AG04450 (cell line): ENCODE results near the gene RCBTB2. TPM values are rescaled to one million over a fixed set of nuclear protein-coding genes. Genes with fewer than 3 reads are reported as not detected.

Experiments
- CTCF ChIA-PET: fragments of 300-600, 350-600 bp; formaldehyde crosslinking; extraction: SDS; loops from one replicate; lab custom pipeline; 2022; ENCODE audit warnings: antibody characterized with exemption, inconsistent platforms; lab: Charles Lee
- POLR2A ChIA-PET: fragments of 350-600 bp; formaldehyde crosslinking; extraction: SDS; loops from one replicate; lab custom pipeline; 2021; ENCODE audit warnings: antibody characterized with exemption, inconsistent platforms; lab: Yijun Ruan, JAX
- DNase-seq: peaks from one replicate; pipeline ENCODE4 v3.0.0-alpha.2; 2011; ENCODE audit warnings: low read depth, low spot score
- H3K27ac ChIP-seq: one replicate; pipeline ENCODE4 v1.5.1; 2012; ENCODE audit warnings: low read depth, low read length, control low read depth
- H3K27me3 ChIP-seq: one replicate; pipeline ENCODE4 v1.6.0; 2012; ENCODE audit warnings: low read length; ENCODE audit not compliant: control insufficient read depth, insufficient read depth
- H3K4me3 ChIP-seq: 2 replicates; pipeline ENCODE4 v1.5.1; 2011; ENCODE audit warnings: mild to moderate bottlenecking, low read depth, low read length, control low read depth
- H3K9me3 ChIP-seq: 2 replicates; pipeline ENCODE4 v1.5.1; 2012; ENCODE audit warnings: low read length; ENCODE audit not compliant: control insufficient read depth, insufficient read depth
- polyA plus RNA-seq: library from polyadenylated mRNA; depleted of rRNA; stranded (reverse); fragments of >200 nt; gene quantifications from 2 replicates; pipeline ENCODE4 v1.2.3, GENCODE V29; 2011
- TF ChIP-seq, protein P1 (sequence below): IDR thresholded peaks from 2 replicates; pipeline ENCODE4 v1.5.1; 2011; ENCODE audit warnings: low read depth, low read length, control low read depth, inconsistent platforms

Gene RCBTB2
- polyA plus RNA-seq, 1 experiment: 10.9 TPM

DNA sequence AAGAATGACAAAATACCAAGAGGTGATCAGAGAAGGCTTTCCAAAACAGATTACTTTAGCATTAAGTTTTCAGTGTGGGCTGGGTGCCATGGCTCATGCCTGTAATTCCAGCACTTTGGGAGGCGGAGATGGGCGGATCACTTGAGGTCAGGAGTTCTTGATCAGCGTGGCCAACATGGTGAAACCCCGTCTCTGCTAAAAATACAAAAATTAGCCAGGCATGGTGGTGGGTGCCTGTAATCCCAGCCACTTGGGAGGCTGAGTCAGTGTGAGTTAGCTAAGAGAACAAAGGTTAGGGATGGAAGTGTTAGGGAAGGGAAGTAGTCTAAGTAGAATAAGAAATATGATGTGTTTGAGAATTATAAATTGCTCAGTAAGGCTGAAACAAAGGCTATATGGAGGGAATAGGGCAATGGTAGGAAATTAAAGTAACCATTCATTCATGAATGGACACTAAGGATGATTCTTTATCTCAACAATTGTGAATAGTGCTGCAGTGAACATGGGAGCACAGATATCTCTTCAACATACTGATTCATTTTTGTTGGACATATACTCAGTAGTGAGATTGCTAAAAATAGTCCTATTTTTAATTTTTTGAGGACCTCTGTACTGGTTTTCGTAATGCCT lies 3.9 kb upstream of the RCBTB2 start:
- POLR2A ChIA-PET: no interaction called here
- Histone ChIP-seq H3K4me3 (no peak overlapping the region), H3K27ac (no peak overlapping the region), H3K27me3 (no peaks in the 10 kb centered on the region), H3K9me3 (no peaks in the 10 kb centered on the region)
- CTCF ChIA-PET: no interaction called here
- no peak for DNase-seq
- TF ChIP-seq, protein P1, sequence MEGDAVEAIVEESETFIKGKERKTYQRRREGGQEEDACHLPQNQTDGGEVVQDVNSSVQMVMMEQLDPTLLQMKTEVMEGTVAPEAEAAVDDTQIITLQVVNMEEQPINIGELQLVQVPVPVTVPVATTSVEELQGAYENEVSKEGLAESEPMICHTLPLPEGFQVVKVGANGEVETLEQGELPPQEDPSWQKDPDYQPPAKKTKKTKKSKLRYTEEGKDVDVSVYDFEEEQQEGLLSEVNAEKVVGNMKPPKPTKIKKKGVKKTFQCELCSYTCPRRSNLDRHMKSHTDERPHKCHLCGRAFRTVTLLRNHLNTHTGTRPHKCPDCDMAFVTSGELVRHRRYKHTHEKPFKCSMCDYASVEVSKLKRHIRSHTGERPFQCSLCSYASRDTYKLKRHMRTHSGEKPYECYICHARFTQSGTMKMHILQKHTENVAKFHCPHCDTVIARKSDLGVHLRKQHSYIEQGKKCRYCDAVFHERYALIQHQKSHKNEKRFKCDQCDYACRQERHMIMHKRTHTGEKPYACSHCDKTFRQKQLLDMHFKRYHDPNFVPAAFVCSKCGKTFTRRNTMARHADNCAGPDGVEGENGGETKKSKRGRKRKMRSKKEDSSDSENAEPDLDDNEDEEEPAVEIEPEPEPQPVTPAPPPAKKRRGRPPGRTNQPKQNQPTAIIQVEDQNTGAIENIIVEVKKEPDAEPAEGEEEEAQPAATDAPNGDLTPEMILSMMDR: no peak

DNA sequence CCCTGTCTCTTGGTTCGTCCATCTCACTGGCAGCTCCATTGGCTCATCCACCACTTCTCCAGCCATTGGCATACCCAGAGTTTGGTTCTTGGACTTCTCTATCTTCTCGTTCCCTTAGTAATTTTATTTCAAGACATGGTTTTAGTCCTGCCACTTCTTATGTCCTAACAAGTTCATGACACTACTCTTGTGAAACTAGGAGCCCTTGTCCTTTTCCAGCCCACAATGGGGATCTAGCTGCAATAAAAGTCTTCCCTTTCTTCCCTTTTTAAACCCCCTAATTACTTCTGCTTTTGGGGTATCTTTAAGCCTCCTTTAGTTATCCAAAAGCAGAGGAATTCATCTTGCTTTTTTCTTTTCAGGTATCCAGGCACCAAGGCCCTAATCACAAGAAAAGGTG lies 2.9 kb upstream of the RCBTB2 start:
- CTCF ChIA-PET: interaction anchor here (0.6 to 0.7 kb wide), 2 partner anchors 22 to 214 kb away, joined by 4 read pairs; no protein-coding TSS in a partner anchor

DNA sequence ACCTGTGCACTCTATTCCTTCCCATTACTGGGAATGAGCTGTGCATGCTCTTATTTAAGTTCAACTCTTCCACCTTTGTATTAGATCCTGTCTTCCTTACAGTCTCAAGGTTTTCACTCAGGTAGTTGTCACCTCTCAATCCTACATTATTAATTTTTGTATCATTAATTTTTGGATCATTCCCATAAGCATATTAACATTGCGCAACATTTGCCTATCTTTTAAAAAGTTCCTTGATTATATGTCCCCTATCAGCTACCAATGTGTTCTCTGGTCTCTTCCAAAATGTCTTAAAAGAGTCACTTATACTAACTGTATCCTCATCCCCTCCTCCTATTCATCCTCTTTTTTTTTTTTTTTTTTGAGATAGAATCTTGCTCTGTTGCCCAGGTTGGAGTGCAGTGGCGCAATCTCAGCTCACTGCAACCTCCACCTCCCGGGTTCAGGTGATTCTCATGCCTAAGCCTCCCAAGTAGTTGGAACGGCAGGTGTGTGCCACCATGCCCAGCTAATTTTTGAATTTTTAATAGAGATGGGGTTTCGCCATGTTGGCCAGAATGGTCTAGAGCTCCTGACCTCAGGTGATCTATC lies 2.1 kb upstream of the RCBTB2 start:
- Histone ChIP-seq H3K4me3 (no peak overlapping the region), H3K27ac (no peak overlapping the region), H3K27me3 (no peaks in the 10 kb centered on the region), H3K9me3 (no peaks in the 10 kb centered on the region)
- CTCF ChIA-PET: interaction anchor here (0.6 to 1.2 kb wide), 3 partner anchors 22 to 215 kb away, joined by 4 to 5 read pairs (median 4); no protein-coding TSS in a partner anchor
- DNase-seq: no peak
- TF ChIP-seq, protein P1: no peak
- POLR2A ChIA-PET: interaction anchor here (0.7 kb wide), 1 partner anchor 420 kb away, joined by 3 read pairs; no protein-coding TSS in a partner anchor

More for the DNA sequence above, 2.9 kb upstream of the RCBTB2 start:
- Histone ChIP-seq H3K9me3 (no peaks in the 10 kb centered on the region), H3K27ac (no peak overlapping the region), H3K4me3 (no peak overlapping the region), H3K27me3 (no peaks in the 10 kb centered on the region)
- POLR2A ChIA-PET: no interaction called here
- TF ChIP-seq, protein P1: no peak
- DNase-seq: no peak

DNA sequence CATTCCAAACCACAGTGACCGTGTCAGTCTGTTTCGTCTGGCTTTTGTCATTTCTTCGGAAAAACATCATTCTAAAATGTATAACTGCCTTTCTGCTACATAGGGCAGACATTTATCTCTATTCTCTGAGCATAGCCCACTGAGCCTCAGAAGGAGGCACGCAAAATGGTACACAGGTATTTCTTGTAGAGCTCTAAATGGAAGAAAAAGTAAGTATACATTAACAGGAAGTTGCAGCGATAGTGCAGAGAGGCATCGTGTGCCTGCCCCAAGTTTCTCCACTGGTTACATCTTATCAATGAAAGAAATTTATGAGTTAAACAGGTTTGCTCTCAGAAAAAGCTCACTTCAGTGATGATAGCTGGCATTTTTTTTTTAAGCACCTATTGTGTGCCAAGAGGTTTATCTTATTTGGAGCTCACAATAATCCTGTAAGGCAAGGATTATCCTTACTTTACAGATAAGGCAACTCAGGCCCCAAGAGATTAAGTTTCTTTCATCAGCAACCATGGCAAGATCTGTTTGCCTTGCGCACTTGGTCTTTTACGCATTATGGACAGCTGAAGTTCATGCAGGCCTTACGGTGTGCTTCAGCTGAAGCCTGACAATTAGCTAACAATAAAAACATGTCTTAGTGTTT lies 1.2 kb upstream of the RCBTB2 start:
- POLR2A ChIA-PET: interaction anchor here (0.7 to 2.3 kb wide), 2 partner anchors 33 to 419 kb away, joined by 3 to 11 read pairs; no protein-coding TSS in a partner anchor
- Histone ChIP-seq H3K27ac (no peak overlapping the region), H3K9me3 (no peaks in the 10 kb centered on the region), H3K27me3 (no peaks in the 10 kb centered on the region), H3K4me3 (no peak overlapping the region)
- CTCF ChIA-PET: interaction anchor here (1.2 kb wide), 1 partner anchor 46 kb away, joined by 5 read pairs; no protein-coding TSS in a partner anchor
- TF ChIP-seq, protein P1: no peak
- DNase-seq: no peak
